Stimulated activated CD4-positive, alpha-beta T cell treated with anti-CD3 and anti-CD28 coated beads, Interleukin-12 subunit alpha, Interleukin-12 subunit beta, amount 100 ng/mL, for 4 hours (primary cell): Measurements from ENCODE around the gene DUS4L.

Experiments
- DNase-seq: peaks from one replicate; pipeline ENCODE4 v3.0.0-alpha.2; 2020

DUS4L gene

DNA sequence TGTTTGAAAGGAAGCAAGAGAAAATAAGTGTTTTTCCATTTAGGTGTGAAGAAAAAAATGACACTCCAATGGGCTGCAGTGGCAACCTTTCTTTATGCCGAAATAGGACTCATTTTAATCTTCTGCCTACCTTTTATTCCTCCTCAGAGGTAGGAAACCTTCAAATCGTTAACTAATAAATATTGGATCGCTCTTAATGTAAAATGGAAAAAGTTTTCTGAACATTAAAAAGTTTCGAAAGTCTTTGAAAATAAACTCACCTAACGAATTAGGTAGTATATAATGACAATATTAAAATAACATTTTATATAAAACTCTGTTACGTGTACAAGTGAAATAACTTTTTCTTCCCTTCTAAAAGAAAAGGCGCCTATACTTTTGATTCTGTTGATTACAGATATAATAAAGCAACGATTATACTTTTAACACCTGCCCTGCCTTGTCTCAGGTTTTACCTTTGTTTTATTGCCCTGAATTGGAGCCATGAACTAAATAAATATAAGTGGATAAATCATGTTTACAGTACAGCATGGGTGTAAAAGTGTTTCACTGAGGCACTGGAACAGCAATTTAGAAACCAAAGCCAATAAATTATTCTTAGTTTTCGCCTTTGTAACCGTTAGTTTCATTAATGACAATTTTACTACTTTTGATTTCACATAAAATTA is 17.1 kb downstream of the DUS4L start:
- no peak for DNase-seq

DNA sequence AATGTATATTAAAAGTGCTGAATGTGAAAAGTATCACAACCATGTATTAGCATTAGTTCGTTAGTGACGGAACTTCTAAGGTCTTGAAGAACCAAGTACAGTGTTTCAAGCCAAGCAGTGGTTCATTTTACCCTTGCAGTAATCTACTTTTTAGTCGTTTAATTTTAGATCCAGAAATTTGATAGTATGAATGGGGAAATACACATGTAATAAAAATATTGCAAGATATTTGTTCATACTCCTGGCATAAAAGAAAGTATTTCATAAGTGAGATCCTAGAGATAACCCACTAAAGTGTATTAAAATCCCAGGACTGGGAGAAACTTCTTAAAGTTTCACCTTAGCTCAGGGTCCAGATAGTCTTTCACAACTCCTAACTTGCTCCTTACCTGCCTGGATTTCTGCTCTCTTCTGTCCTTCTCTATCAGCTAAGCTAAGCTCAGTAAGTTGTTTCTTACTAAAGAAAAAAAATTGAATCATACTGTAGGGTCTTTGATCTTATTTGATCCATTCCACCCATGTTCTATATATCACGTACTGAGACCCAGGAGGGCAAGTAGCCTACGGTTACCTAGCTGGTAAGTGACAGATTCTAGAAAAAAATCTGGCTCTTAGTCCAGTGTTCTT is 17.7 kb downstream of the DUS4L start:
- DNase-seq = no peak

DNA sequence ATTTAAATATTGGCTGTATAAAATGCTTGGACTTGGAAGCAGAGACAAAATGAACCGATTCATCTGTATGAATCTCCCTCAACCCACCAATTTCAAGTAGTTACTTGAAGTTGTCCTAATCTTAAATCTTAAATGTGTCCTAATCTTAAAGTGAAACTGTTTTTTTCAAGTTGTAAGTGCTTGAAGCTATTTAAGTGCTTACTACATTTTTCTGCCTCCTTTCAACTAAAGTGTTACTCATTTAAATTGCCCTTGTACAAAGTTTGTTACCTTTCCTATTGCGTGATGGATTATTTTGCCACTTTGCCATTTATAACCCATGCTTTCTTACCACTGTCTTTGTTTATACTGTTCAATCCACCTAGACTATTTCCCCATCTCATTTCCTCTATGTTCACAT is 19.1 kb downstream of the DUS4L start:
- DNase-seq = no peak

- DNase-seq = no peak
Measured at GRCh38 chr7:107584716-107585115, 20.9 kb downstream of the DUS4L start.

- no peak for DNase-seq
Measured at GRCh38 chr7:107588529-107589130, 24.9 kb downstream of the DUS4L start.

DNA sequence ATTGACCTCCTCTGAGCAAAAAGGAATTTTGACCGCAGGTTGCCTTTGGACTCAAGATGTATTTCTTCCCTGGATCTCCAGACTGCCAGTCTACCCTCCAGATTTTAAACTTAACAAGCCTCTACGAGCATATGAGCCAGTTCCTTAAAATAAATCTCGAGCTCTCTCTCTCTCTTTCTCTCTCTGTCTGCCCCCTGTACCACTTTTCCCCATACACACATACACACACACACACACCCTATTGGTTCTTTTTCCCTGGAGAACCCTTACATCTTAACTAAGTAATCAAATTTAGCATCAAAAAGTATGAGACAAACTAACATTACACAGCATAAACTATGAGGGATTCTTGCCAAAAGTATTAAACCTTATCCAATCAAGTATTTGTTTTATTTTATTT is 27.6 kb downstream of the DUS4L start:
- no peak for DNase-seq

GRCh38 chr7:107592361-107593024 is 28.7 kb downstream of the DUS4L start:
- DNase-seq = no peak

GRCh38 chr7:107593025-107593410 is 29.2 kb downstream of the DUS4L start:
- no peak for DNase-seq

DNA sequence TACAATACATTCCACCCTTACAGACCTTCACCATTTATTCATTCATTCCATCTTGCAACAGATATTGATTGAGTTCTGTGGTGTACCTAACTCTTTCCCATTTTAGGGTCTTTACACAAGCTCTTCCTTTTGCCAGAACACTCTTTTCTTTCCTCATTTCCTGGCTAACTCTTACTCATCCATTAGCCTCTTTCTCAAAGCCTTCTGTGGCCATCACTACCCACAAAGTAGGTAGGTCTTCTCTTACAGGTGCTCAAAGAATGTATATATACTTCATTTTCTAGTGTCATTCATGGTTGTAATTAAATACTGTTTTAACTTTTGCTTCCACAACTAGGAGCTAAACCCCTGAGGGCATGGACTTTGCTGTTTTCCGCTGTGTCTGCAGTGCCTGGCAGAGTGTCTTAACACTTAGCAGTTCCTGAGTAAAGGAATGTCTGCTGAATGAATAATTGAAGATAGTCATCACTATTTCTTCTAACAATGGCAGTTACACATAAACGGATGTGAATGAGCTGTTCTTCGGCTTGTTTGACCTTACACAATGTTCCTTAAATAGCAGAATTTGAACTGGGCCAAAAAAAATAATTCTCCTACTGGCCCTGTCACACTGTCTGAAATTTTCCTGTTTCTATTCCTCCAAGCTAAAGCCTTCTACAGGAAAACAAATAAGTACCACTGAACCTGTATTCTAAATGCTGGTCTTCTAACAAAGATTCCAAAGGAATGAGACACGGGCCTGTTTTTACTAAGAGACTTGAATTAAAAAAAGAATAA is 31.4 kb downstream of the DUS4L start:
- no peak for DNase-seq

DNA sequence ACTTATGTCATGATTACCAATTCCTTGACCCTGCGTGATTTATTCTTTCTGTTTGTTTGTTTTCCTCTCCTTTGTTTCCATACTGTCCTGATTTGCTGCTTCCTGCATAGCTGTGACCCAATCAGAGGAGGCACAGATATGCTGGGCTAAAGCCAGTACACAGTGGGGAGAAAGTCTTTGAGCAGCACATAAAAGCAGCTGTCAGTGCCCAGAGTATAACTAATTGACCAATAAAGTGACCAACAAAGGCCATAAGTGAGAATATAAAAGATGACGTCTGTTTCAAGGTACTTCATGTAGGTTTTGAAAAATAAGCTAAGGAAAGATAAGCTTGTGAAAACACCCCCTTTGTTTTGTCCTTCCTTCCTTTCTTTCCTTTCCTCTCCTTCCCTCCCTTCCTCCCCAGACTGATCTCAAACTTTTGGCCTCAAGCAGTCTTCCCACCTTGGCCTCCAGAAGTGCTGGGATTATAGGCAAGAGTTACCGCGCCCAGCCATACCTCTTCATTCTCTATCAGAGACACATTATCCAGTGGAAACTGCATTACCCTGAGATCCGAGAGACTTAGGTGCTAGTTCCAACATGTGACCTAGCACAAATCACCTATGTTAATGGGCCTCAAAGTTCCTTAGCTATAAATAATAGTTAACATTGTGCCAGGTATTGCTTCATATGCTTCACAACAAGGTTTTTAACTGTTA is 33.3 kb downstream of the DUS4L start:
- no peak for DNase-seq

DNA sequence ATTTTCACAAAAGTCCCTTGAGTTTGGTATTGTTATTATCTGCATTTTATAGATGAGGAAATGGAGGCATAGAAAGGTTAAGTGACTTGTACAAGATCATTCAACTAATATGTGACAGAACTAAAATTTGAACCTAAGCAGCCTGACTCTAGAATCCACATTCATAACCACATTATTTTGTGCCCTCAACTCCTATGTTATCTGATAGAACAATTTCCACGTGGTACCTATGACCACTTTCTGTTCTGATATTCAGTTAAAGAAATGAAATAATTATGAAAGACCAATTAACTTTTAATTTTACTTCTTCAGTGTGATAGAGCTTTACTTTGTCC is 33.8 kb downstream of the DUS4L start:
- DNase-seq = no peak

GRCh38 chr7:107597953-107598352 is 34.2 kb downstream of the DUS4L start:
- DNase-seq = no peak

- no peak for DNase-seq
Measured at GRCh38 chr7:107599262-107599661, 35.5 kb downstream of the DUS4L start.

GRCh38 chr7:107600816-107601215 is 37.0 kb downstream of the DUS4L start:
- DNase-seq = no peak

- DNase-seq = no peak
Measured at GRCh38 chr7:107605218-107605815, 41.5 kb downstream of the DUS4L start.

- DNase-seq = no peak
Measured at GRCh38 chr7:107606303-107606702, 42.5 kb downstream of the DUS4L start.

DNA sequence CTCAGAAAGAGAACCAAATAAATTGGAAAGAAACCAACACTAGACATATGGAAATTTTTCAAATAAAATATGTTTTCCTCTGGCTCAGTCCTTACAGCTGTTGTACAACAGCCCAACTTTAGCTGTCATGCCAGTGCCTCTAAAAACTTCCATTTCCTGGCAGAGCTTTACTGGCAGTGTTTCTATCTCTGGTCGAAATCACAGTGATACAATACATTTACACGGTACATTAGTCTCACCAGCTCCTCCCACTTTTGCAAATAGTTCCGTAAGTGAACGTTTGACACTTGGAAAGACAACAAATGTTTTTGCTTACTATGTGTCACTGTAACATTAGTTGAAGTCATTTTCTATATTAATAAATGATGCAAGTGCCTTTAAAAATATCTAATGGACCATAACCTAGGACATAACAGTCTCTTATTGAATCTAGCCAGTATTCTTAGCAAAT is 46.1 kb downstream of the DUS4L start:
- DNase-seq = no peak

DNA sequence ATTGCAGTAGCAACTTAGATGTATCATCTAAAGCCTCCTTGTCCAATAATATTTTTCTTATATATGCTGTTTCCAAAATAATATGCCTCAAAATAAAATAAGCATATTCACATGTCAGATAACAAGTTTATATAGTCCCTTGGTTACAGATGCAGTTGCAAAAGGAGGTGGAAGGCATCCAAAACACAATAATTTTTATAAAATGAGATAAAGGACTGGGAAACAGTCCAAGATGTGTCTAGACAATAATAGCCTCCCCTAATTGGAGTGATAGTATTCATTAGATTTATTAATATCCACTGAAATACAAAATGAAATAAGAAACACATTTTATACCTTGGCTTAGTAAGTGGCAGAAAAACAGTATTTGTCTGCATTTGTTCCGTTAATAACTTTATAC is 46.6 kb downstream of the DUS4L start:
- no peak for DNase-seq

DNA sequence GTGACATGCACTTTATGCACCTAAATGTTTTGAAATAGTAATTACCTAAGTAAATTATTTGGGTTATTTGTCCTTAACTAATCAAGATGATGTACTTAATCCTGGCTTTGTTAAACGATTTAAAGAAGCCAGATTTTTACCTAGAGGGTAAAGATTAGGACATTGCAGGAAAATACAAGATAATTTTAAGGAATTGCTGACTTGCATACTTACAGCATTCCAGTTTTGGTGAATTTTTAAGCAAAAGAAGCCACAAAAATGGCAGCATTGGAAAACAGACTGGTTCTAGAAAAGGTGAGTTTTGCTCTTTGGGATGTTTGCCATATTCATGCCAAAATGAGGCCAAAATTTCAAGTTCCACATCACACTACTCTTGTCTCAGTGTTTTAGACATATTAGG is 49.7 kb downstream of the DUS4L start:
- no peak for DNase-seq

DNA sequence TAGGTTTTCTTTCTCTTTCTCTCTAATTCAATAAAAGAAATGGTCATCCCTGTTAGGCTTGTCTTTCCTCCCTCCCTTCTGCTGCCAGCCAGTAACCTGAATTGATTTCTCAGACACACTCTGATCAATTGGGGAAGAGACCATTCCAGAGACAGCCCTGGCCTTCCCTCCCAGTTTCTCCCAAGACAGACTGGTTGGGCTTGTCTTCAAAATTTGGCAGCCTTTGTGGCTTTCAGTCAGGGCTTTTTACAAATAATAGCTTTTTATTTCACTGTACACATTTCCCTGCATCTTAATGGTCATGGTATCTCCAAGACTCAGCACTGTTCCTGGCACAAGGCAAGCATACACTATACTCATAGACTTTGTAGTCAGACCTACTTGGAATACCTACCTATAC is 50.2 kb downstream of the DUS4L start:
- no peak for DNase-seq

DNA sequence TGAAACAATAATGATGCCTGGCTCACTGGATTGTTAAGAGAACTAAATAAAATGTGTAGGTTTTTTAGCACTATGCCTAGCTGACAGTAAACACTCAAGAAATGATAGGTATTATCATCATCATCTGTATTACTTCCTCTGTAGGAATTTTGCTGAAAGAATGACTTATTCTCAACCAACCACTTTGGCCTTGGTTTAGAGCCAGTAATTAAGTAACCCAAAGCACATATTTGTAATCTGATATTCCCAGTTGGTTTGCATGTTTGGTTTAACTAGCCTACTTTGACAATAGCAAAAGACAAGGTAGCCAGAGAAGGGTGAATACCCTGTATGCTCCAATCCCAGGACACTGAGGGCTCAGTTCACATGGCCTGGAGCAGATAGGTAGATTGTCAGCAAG is 50.7 kb downstream of the DUS4L start:
- no peak for DNase-seq
